Measurements from ENCODE around the gene MRI1.
A peak's percentile ranks its signal among the peaks of the same experiment; 100 is the strongest.
"Not testable (repeated sequence)": the region's sequence is repeated elsewhere in the genome, so short reads cannot be mapped to it uniquely, and the experiment has no call there.

Gene MRI1

DNA sequence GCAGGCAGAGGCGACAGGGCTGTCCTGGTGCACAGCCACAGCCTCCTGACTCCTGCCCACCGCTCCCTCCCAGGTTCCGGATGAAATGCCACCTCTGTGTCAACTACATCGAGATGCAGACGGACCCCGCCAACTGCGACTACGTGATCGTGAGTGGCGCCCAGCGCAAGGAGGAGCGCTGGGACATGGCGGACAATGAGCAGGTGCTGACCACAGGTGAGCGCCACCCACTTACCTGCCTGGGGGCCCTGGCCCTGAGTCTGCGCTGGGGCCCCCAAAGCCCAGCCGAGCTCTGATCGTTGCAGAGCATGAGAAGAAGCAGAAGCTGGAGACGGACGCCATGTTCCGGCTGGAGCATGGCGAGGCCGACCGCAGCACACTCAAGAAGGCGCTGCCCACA lies 5.5 kb upstream of the MRI1 start:
- no peak for DNase-seq (ENCODE audit: low read depth in 1 of 2, low spot score in 1 of 2)

DNA sequence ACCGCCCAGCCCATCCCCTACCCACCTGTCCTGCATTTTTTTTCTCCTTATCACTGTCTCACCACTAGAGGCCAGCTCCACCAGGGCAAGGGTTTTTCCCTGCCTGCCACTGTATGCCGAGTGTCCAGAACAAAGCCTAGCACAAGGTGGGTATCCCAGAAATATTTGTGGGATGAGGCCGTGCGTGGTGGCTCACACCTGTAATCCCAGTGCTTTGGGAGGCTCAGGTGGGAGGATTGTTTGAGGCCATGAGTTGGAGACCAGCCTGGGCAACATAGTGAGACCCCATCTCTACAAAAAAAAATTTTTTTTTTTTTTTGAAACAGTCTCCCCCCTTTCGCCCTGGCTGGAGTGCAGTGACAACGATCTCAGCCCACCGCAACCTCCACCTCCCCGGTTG lies 2.9 kb upstream of the MRI1 start:
- no peak for DNase-seq (ENCODE audit: low read depth in 1 of 2, low spot score in 1 of 2)

DNA sequence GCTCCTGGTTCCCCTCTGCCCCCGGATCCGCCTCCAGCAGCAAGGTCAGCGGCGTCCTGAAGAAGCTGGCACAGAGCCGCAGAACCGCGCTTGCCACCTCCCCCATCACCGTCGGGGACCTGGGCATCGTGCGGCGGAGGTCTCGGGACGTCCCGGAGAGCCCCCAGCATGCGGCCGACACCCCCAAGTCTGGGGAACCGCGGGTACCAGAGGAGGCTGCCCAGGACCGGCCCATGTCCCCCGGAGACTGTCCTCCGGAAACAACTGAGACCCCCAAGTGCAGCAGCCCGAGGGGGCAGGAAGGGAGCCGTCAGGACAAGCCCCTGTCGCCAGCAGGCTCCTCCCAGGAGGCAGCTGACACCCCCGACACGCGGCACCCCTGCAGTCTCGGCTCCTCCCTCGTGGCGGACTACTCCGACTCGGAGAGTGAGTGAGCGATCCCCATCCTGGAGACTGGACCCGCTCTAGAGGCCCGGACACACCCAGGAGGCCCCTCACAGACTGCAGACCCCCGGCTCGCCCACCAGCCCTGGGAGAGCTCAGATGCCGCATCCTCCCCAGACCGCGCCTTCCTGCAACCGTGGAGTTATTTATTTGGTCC lies 1.6 kb upstream of the MRI1 start:
- no peak for DNase-seq (ENCODE audit: low read depth in 1 of 2, low spot score in 1 of 2)

DNA sequence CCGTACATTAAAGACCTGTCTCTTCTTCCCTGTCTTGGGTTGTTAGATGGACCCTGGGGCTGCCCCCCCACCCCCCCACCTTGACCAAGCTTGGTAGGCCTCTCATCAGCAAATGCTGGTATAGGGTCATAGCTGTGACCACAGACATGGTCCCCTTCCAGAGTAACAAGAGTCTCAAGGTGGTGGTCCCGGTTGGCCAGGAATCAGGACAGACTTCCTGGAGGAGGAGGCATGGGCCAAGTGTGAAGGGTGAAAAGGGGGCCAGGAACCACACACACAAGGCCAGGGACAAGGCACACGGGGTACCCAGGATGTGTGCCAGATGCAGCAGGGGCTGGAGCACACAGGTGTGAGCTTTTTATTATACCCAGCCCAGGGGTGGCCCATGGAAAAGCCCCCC lies 1.1 kb upstream of the MRI1 start:
- DNase-seq (ENCODE audit: low read depth in 1 of 2, low spot score in 1 of 2): no peak

DNA sequence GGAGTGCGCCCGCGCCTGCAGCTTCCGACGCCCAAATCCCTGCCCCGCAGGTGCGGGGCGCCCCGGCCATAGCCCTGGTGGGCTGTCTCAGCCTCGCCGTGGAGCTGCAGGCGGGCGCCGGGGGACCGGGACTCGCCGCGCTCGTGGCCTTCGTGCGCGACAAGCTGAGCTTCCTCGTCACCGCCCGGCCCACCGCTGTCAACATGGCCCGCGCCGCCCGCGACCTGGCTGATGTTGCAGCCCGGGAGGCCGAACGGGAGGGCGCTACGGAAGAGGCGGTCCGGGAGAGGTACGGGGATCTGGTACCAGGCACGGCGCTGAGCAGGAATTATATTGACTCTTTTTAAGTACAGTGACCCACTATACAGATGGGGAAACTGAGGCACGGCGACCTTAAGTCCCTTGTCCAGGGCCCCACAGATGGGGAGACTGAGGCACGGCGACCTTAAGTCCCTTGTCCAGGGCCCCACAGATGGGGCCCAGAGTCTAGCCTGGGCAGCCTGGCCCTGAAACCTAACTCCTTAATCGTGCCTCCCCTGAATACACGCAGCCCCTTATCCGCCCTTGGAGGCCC lies 586 bp downstream of the MRI1 start:
- peak in 1 of 2 donors; percentile 20 for DNase-seq (ENCODE audit: low read depth in 1 of 2, low spot score in 1 of 2)

DNA sequence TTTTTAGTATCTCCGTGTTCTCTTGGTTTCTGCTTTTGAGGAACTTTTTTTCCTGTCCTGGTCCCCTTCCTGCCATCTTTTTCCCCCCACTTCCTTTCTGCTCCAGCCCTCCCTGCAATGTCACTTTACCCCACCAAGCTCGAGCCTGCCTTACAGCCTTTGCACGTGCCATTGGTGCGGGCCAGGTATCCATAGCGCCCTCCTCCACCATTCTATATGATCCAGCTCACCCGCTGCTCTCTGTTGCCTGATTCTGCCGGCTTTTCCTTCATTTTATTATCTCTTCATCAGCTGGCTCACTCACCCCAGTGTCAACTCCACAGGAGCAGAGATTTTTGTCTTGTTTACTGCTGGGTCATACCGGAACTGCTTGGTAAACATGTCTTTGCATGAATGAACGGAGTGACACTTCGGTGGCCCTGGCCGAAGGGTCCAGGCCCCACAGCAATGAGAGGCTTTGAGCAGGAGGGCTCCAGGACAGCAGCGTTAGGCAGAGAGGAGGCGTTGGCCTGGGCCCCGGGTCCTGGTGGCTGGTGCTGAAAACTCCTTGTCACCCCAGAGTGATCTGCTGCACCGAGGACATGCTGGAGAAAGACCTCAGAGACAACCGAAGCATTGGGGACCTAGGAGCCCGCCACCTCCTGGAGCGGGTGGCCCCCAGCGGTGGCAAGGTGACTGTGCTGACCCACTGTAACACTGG lies 1.2 kb downstream of the MRI1 start:
- DNase-seq (ENCODE audit: low read depth in 1 of 2, low spot score in 1 of 2): no peak

DNA sequence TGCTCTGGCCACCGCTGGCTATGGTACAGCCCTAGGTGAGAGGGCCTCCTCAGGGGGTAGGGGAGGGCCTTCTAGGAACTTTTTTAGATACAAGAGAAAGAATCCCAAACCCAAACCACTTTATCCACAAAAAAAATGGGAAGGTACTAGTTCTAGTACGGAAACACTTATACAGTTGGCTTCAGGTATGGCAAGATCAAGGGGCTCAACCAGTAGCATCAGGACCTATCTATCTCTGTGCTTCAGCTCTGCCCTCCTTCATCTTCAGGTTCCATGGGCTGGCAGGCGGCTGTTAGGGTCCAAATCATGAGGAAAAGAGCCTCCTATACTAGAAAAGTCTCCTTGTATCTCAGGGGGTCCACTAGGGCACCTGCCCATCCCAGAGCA lies 1.8 kb downstream of the MRI1 start:
- DNase-seq (ENCODE audit: low read depth in 1 of 2, low spot score in 1 of 2): no peak

DNA sequence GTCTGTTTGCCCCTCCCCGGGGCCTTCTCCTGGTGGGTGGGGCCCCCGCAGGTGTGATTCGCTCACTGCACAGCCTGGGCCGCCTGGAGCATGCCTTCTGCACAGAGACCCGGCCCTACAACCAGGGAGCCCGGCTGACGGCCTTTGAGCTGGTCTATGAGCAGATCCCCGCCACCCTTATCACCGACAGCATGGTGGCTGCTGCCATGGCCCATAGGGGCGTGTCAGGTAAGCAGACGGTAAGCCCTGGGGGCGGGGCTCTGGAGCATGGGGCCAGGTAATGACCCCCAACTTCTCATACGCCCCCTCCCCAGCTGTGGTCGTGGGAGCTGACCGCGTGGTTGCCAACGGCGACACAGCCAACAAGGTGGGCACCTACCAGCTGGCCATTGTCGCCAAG lies 4.2 kb downstream of the MRI1 start:
- no peak for DNase-seq (ENCODE audit: low read depth in 1 of 2, low spot score in 1 of 2)

DNA sequence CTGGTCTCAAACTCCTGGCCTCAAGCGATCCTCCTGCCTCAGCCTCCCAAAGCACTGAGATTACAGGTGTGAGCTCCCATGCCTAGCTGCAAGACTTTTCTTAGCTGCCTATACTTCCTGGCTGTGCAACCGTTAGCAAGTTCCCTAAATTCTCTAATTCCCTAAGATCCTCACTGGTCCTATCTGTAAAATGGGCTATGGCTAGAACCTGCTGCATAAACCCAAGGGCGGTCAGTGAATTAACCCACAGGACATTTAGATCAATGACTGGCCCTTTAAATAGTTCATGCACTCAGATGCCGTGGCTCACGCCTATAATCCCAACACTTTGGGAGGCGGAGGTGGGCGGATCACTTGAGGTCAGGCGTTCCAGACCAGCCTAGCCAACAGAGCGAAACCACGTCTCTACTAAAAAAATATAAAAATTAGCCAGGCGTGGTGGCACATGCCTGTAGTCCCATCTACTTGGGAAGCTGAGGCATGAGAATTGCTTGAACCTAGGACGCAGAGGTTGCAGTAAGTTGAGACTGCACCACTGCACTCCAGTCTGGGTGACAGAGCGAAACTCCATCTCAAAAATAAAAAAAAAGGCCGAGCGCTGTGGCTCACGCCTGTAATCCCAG lies 5.8 kb downstream of the MRI1 start:
- DNase-seq (ENCODE audit: low read depth in 1 of 2, low spot score in 1 of 2): no peak

DNA sequence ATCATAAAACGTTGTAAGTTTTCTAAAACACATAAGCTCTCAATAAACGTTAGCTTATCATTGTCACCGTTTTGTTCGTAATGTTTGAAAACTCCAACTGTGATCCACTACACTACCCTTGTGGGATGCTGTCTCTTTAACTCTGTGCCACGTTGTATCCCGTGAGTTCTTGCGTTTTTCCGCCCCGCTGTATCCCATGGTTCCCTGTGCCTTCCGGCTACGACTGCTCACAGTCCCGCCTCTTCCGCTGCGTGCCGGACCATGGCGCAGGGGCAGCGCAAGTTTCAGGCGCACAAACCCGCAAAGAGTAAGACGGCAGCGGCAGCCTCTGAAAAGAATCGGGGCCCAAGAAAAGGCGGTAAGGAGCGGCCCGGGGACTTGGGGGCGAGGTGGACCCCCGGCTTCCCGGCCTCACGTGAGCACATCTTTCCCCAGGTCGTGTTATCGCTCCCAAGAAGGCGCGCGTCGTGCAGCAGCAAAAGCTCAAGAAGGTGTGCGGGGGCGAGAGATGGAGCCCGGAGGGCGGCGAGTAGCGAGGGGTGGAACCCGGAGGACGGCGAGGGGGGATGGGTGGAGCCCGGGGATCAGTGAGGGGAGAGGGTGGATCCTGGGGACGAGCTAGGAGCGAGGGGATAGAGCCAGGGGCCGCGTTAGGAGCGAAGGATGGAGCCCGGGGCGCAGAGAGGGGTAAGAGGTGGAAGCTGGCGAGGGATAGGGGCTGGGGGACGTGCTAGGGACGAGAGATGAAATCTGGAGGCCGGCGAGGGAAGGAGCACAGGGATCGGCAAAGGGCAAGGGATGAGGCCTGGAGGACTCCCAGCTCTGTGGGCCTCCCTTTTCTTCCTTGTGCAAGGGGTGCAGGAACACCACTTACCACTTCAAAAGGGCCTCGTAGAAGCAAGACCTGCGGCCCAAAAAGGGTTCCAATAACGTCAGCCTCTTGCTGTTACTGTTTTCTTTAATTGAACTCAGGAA lies 10.2 kb downstream of the MRI1 start, which contains the start of gene C19orf53:
Gene C19orf53 (plus strand): TSS at position 240 of the 975 bp plus-strand sequence. CDS start 22 bp downstream, at position 262.
- peak; percentile 77 to 78 for DNase-seq (ENCODE audit: low read depth in 1 of 2, low spot score in 1 of 2)

DNA sequence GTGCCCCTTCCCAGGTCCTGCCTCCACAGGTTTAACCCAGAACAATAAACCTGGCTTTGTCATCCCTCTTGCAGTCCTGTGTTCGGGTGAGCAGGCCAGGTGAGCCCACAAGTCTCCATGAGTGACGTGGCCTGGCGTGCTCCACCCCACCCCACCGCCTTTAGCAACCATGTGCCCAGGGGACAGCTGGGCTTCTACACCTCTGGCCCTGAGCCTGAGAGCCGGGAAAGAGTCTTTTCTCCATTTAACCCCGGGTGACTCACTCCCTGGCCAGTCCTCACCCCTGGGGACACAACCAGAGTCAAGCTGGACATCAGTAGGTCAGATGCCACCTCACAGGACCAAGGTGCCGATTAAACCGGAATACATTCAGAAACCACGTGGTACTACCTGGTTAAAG lies 14.1 kb downstream of the MRI1 start:
- no peak for DNase-seq (ENCODE audit: low read depth in 1 of 2, low spot score in 1 of 2)

DNA sequence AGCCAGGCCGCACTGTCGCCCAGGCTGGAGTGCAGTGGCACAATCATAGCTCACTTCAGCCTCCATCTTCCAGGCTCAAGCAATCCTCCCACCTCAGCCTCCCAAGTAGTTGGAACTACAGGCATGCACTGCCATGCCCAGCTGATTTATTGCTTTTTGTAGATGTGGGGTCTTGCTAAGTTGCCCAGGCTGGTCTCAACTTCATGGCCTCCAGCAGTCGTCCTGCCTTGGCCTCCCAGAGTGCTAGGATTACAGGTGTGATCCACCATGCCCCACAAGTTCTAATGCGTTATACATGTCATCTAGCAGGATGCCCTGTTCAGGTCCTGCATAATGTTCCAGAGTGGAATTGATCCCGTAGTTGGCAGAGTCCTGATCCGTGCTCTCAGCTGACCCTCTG lies 14.5 kb downstream of the MRI1 start:
- DNase-seq (ENCODE audit: low read depth in 1 of 2, low spot score in 1 of 2): no peak

DNA sequence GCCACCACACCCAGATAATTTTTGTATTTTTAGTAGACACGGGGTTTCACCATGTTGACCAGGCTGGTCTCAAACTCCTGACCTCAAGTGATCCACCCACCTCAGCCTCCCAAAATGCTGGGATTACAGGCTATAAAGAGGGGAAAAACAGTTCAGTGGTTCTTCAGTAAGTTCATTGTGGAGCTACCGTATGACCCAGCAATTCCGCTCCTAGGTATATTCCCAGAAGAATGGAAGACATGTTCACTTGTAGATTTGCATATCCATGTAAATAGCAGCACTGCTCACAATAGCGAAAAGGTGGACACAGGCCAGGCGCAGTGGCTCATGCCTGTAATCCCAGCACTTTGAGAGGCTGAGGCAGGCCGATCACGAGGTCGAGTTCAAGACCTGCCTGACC lies 15.5 kb downstream of the MRI1 start:
- DNase-seq (ENCODE audit: low read depth in 1 of 2, low spot score in 1 of 2): not testable (repeated sequence)

DNA sequence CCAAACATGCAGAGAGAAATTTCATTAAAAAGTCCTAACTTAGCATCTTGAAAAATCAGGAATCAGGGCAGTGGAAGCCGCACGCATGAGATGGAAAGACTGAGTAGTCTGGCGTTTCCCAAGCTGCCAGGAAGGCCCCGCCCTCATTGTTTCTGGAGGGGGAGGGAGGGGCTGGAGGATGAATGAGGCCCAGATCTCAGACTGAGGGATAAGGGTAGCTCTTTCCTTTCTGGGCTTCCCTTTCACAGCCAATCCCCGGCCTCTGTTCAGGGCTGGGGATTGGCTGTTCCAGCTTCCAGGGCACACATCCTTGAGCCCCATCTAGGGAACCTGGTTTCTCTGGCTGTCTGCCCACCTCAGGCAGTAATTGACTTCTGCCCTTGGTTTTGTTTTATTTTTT lies 17.2 kb downstream of the MRI1 start:
- no peak for DNase-seq (ENCODE audit: low read depth in 1 of 2, low spot score in 1 of 2)

DNA sequence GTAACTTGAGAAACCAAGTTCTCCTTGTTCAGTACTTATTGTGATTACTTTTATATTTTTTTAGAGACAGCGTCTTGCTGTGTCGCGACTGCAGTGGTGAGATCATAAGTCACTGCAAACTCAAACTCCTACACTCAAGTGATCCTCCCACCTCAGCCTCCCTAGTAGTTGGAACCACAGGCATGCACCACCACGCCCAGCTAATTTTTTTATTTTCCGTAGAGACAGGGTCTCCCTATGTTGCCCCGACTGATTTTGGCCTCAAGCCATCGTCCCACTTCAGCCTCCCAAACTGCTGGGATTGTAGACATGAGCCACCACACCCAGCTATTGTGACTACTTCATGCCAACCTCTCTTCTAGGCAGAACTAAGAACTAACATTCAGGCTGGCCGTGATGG lies 18.2 kb downstream of the MRI1 start:
- DNase-seq (ENCODE audit: low read depth in 1 of 2, low spot score in 1 of 2): no peak

DNA sequence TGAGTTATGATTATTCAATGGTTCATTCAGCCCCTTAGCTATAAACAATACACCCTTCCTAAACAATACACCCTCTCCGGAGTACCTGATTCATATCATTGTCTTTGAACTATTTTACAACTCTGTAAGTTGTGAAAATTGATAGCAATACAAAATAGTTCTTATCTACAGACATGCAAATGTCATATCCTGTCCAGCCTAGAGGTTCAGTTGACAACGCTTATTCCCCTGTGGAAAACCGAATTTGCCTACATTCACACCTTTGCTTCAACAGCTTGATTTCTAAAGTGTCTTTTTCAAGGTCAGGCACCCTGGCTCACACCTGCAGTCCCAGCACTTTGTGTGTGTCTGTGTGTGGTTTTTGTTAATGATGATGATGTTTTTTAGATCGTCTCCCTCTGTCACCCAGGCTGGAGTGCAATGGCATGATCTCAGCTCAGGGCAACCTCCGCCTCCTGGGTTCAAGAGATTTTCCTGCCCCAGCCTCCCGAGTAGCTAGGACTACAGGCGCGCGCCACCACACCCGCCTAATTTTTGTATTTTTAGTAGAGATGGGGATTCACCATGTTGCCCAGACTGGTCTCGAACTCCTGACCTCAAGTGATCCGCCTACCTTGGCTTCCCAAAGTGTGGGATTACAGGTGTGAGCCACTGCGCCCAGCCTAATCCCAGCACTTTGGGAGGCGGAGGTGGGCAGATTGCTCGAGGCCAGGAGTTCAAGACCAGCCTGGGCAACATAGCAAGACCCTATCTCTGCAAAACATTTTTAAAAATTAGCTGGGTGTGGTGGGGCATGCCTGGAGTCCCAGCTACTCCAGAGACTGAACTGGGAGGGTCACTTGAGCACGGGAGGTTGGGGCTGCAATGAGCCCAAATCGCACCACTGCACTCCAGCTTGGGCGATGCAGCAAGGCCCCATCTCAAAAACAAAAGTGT lies 19.5 kb downstream of the MRI1 start:
- DNase-seq (ENCODE audit: low read depth in 1 of 2, low spot score in 1 of 2): no peak

DNA sequence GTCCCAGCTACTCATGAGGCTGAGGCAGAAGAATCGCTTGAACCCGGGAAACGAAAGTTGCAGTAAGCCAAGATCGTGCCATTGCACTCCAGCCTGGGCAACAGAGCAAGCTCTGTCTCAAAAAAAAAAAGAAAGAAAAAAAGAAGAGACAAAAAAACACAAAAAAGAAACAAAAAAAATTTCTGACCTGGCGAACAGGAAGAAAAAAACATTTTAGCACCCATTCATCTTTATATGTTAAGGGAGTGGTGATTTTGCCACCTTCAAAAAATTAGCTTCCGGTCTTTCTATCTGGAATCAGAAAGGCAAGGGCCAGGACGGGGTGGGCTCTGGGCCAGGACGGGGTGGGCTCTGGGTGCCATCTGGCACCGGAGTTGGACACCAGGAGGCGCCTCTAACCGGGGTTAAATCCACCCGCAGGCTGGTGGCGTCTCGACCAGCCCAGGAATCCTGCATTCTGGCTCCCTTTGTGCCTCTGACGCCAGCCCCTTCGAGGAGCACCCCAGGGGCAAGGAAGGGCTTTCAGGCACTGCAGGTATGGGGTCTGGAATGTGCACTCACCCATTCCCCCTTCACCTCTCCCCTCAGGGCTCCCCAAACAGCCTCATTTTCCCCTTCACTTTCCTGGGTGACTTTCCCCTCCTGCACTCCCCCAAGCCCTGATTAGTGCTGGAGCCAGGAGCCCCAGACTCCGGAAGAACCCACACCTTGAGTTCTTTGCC lies 20.6 kb downstream of the MRI1 start:
- DNase-seq (ENCODE audit: low read depth in 1 of 2, low spot score in 1 of 2): peak; percentile 42 to 46

DNA sequence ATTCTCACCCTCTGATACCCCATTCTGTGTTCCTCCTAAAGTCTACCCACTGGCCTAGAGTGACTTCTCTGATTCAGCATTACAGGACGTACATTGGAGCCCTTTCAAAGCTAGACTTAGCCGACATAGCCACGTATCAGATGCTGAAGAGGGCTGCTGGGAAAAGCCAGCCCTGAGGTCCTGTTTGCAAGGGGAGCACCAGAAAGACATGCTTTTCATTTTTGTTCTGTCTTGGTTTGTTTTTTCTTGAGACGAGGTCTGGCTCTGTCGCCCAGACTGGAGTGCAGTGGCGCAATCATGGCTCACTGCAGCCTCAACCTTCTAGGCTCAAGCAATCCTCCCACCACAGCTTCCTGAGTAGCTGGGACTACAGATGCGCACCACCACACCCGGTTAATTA lies 24.7 kb downstream of the MRI1 start:
- no peak for DNase-seq (ENCODE audit: low read depth in 1 of 2, low spot score in 1 of 2)

DNA sequence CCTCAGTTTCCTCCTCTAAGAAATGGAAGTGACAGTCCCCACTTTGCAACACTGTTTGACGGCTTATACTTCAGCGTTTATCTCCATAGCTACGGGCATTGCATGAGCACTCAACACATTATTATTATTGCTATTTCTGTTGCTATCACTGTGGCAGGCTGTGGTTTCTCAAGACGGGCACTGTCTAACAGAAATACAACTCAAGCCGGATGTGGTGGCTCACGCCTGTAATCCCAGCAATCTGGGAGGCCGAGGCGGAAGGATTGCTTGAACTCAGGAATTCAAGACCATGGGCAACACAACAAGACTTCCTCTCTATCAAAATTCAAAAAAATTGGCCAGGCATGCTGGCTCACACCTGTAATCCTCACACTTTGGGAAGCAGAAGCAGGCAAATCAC lies 26.0 kb downstream of the MRI1 start:
- DNase-seq (ENCODE audit: low read depth in 1 of 2, low spot score in 1 of 2): no peak
